HepG2 (cell line): ENCODE data around the gene NCOA6. TPM values are rescaled to one million over a fixed set of nuclear protein-coding genes. Genes with fewer than 3 reads are reported as not detected.
A peak's percentile ranks its signal among the peaks of the same experiment; 100 is the strongest.

ENCODE experiments used
- ELF4 ChIP-seq: sonication (generic); formaldehyde crosslinking; IDR thresholded peaks from 2 replicates; pipeline ENCODE4 v1.5.0; 2020; ENCODE audit warnings: missing genetic modification reagents, mild to moderate bottlenecking, moderate library complexity, borderline replicate concordance
- GABPA ChIP-seq, 2 experiments: IDR thresholded peaks; 2 replicates each; pipeline ENCODE4 v1.6.1; 2011 to 2016; ENCODE audit warnings: low read depth in 2 of 2, low read length in 1 of 2, missing biosample characterization in 1 of 2, missing genetic modification characterization in 1 of 2
- GATAD1 ChIP-seq: IDR thresholded peaks from 2 replicates; pipeline ENCODE4 v1.6.1; 2016; ENCODE audit warnings: missing genetic modification reagents, missing compliant biosample characterization
- KMT2A ChIP-seq: sonication (generic); formaldehyde crosslinking; IDR thresholded peaks from 2 replicates; pipeline ENCODE4 v1.4.0; 2020; ENCODE audit warnings: missing genetic modification reagents
- MEIS2 ChIP-seq: sonication (generic); formaldehyde crosslinking; IDR thresholded peaks from 2 replicates; pipeline ENCODE4 v1.9.0; 2021; ENCODE audit warnings: mild to moderate bottlenecking, missing genetic modification reagents
- NFKBIZ ChIP-seq: IDR thresholded peaks from 2 replicates; pipeline ENCODE4 v1.6.1; 2018; ENCODE audit warnings: missing genetic modification reagents, missing compliant biosample characterization
- PHF20 ChIP-seq: sonication (generic); formaldehyde crosslinking; IDR thresholded peaks from 2 replicates; pipeline ENCODE4 v1.5.0; 2020; ENCODE audit warnings: mild to moderate bottlenecking, missing genetic modification reagents
- POLR2AphosphoS5 ChIP-seq: IDR thresholded peaks from 2 replicates; pipeline ENCODE4 v1.6.1; 2012; ENCODE audit warnings: low read depth, low read length
- RARG ChIP-seq: sonication (generic); formaldehyde crosslinking; IDR thresholded peaks from 2 replicates; pipeline ENCODE4 v1.4.0; 2020; ENCODE audit warnings: low read depth, mild to moderate bottlenecking, missing genetic modification reagents
- SRSF1 ChIP-seq: fragments of 200-400 bp; formaldehyde crosslinking; optimal IDR thresholded peaks from 2 replicates; pipeline ENCODE3; 2017; ENCODE audit warnings: mild to moderate bottlenecking, low read depth, low read length, moderate library complexity
- XRCC5 ChIP-seq: fragments of 200-400 bp; formaldehyde crosslinking; optimal IDR thresholded peaks from 2 replicates; pipeline ENCODE3; 2017; ENCODE audit warnings: mild to moderate bottlenecking, low read length
- YEATS2 ChIP-seq: sonication (generic); formaldehyde crosslinking; IDR thresholded peaks from 2 replicates; pipeline ENCODE4 v1.4.0; 2020; ENCODE audit warnings: missing genetic modification reagents, borderline replicate concordance
- YEATS4 ChIP-seq: sonication (generic); formaldehyde crosslinking; IDR thresholded peaks from 2 replicates; pipeline ENCODE4 v1.4.0; 2020; ENCODE audit warnings: missing genetic modification reagents, borderline replicate concordance
- ZBTB1 ChIP-seq: sonication (generic); formaldehyde crosslinking; IDR thresholded peaks from 2 replicates; pipeline ENCODE4 v1.4.0; 2020; ENCODE audit warnings: missing genetic modification reagents, borderline replicate concordance
- ZNF296 ChIP-seq: sonication (generic); formaldehyde crosslinking; conservative IDR thresholded peaks from 2 replicates; pipeline ENCODE4 v1.5.0; 2020; ENCODE audit warnings: mild to moderate bottlenecking, missing genetic modification reagents
- ZNF329 ChIP-seq: sonication (generic); formaldehyde crosslinking; IDR thresholded peaks from 2 replicates; pipeline ENCODE4 v1.9.0; 2021; ENCODE audit warnings: low read depth, mild to moderate bottlenecking, missing genetic modification reagents
- ZNF44 ChIP-seq: sonication (generic); formaldehyde crosslinking; IDR thresholded peaks from 2 replicates; pipeline ENCODE4 v1.5.1; 2020; ENCODE audit warnings: mild to moderate bottlenecking, missing genetic modification reagents
- ZNF501 ChIP-seq: sonication (generic); formaldehyde crosslinking; IDR thresholded peaks from 2 replicates; pipeline ENCODE4 v1.5.1; 2020; ENCODE audit warnings: mild to moderate bottlenecking, moderate library complexity, missing genetic modification reagents
- ZNF543 ChIP-seq: sonication (generic); formaldehyde crosslinking; IDR thresholded peaks from 2 replicates; pipeline ENCODE4 v1.4.0; 2020; ENCODE audit warnings: mild to moderate bottlenecking, missing genetic modification reagents
- ZNF552 ChIP-seq: sonication (generic); formaldehyde crosslinking; IDR thresholded peaks from 2 replicates; pipeline ENCODE4 v1.9.0; 2022; ENCODE audit warnings: missing genetic modification reagents, mild to moderate bottlenecking, borderline replicate concordance
- ZNF720 ChIP-seq: sonication (generic); formaldehyde crosslinking; IDR thresholded peaks from 2 replicates; pipeline ENCODE4 v1.4.0; 2020; ENCODE audit warnings: missing genetic modification reagents
- ZNF773 ChIP-seq: sonication (generic); formaldehyde crosslinking; IDR thresholded peaks from 2 replicates; pipeline ENCODE4 v1.4.0; 2020; ENCODE audit warnings: missing genetic modification reagents, borderline replicate concordance
- ZNF781 ChIP-seq: sonication (generic); formaldehyde crosslinking; IDR thresholded peaks from 2 replicates; pipeline ENCODE4 v1.5.1; 2020; ENCODE audit warnings: borderline replicate concordance, mild to moderate bottlenecking, missing genetic modification reagents; ENCODE audit errors: not compliant biosample characterization
- ZSCAN31 ChIP-seq: sonication (generic); formaldehyde crosslinking; IDR thresholded peaks from 2 replicates; pipeline ENCODE4 v1.5.0; 2020; ENCODE audit warnings: low read depth, mild to moderate bottlenecking, missing genetic modification reagents
- polyA plus RNA-seq, 8 experiments: library from polyadenylated mRNA; depleted of rRNA in 3 of 8; stranded (reverse) in 7 of 8; unstranded in 1 of 8; fragments of >200 nt; fragmentation: Illumina TruSeq in 4 of 8; extraction: Trizol in 4 of 8; gene quantifications; 2 replicates each; pipeline versions ENCODE4 v1.2.1 to v1.2.3, GENCODE V29; 2011 to 2016; ENCODE audit warnings: low read depth in 4 of 8, missing spikeins in 1 of 8, mixed read lengths in 1 of 8; ENCODE audit not compliant: insufficient read depth in 1 of 8
- total RNA-seq, 5 experiments: library from RNA; depleted of rRNA; stranded (reverse); fragments of >200 nt; fragmentation: Illumina TruSeq; extraction: Trizol; gene quantifications; 2 replicates each; pipeline ENCODE4 v1.2.3, GENCODE V29; 2016; ENCODE audit warnings: low read depth in 1 of 5
- TF ChIP-seq, protein P1 (sequence below): sonication (generic); formaldehyde crosslinking; IDR thresholded peaks from 2 replicates; pipeline ENCODE4 v1.4.0; 2020; ENCODE audit warnings: mild to moderate bottlenecking, low read depth, missing genetic modification reagents
- TF ChIP-seq, protein P2 (sequence below): sonication (generic); formaldehyde crosslinking; IDR thresholded peaks from 2 replicates; pipeline ENCODE4; 2020; ENCODE audit warnings: missing genetic modification reagents, mild to moderate bottlenecking, borderline replicate concordance

Gene NCOA6
- total and polyA plus RNA-seq, 2 of the 13 experiments (the other 11 are each of a cell fraction or from before 2014, with no cell fraction given): 11.2 to 29.3 TPM

GRCh38 chr20:34703424-34704176, 121.9 kb downstream of the NCOA6 start (continued):
- TF ChIP-seq ZNF552 (CRISPR knock-in tag): 0 out of 2 replicates have a peak, but pooled peaks have one; percentile 20
- TF ChIP-seq PHF20: peak; percentile 55; the same call in 1 of the 2 replicates
- peak; percentile 29; the same call in 1 of the 2 replicates for TF ChIP-seq POLR2AphosphoS5
- no peak for TF ChIP-seq ZNF329 (CRISPR knock-in tag)
- peak; percentile 29; the same call in 1 of the 2 replicates for TF ChIP-seq ZNF44
- TF ChIP-seq GABPA (IDR thresholded peaks at IDR 0.05; ENCODE audit: low read depth, low read length): no peak
- TF ChIP-seq GABPA (CRISPR knock-in tag; IDR thresholded peaks at IDR 0.05; ENCODE audit: low read depth): no peak
- no peak for TF ChIP-seq ZNF720 (CRISPR knock-in tag)
- no peak for TF ChIP-seq KMT2A (CRISPR knock-in tag)
- peak; percentile 36 for TF ChIP-seq NFKBIZ
- TF ChIP-seq ZNF296: peak; percentile 58; the same call in 1 of the 2 replicates
- no peak for TF ChIP-seq ZBTB1 (CRISPR knock-in tag)
- TF ChIP-seq GATAD1: peak; percentile 51
- 0 out of 2 replicates have a peak, but pooled peaks have one; percentile 65 for TF ChIP-seq ELF4
- TF ChIP-seq, protein P1, sequence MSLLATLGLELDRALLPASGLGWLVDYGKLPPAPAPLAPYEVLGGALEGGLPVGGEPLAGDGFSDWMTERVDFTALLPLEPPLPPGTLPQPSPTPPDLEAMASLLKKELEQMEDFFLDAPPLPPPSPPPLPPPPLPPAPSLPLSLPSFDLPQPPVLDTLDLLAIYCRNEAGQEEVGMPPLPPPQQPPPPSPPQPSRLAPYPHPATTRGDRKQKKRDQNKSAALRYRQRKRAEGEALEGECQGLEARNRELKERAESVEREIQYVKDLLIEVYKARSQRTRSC: no peak
- no peak for TF ChIP-seq RARG (CRISPR knock-in tag)
- peak; percentile 26; the same call in 1 of the 2 replicates for TF ChIP-seq YEATS2 (CRISPR knock-in tag)
- TF ChIP-seq XRCC5: peak; percentile 58
- peak; percentile 22; the same call in 1 of the 2 replicates for TF ChIP-seq MEIS2 (CRISPR knock-in tag)
- TF ChIP-seq, protein P2, sequence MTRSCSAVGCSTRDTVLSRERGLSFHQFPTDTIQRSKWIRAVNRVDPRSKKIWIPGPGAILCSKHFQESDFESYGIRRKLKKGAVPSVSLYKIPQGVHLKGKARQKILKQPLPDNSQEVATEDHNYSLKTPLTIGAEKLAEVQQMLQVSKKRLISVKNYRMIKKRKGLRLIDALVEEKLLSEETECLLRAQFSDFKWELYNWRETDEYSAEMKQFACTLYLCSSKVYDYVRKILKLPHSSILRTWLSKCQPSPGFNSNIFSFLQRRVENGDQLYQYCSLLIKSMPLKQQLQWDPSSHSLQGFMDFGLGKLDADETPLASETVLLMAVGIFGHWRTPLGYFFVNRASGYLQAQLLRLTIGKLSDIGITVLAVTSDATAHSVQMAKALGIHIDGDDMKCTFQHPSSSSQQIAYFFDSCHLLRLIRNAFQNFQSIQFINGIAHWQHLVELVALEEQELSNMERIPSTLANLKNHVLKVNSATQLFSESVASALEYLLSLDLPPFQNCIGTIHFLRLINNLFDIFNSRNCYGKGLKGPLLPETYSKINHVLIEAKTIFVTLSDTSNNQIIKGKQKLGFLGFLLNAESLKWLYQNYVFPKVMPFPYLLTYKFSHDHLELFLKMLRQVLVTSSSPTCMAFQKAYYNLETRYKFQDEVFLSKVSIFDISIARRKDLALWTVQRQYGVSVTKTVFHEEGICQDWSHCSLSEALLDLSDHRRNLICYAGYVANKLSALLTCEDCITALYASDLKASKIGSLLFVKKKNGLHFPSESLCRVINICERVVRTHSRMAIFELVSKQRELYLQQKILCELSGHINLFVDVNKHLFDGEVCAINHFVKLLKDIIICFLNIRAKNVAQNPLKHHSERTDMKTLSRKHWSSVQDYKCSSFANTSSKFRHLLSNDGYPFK (CRISPR knock-in tag): peak; percentile 71; the same call in 1 of the 2 replicates
- TF ChIP-seq ZSCAN31 (CRISPR knock-in tag): peak; percentile 28; the same call in 1 of the 2 replicates
- no peak for TF ChIP-seq YEATS4 (CRISPR knock-in tag)
- TF ChIP-seq ZNF781 (CRISPR knock-in tag): peak; percentile 87
- no peak; the same call in 1 of the 2 replicates for TF ChIP-seq ZNF543 (CRISPR knock-in tag)
- TF ChIP-seq ZNF773 (CRISPR knock-in tag): no peak
- peak; percentile 79 for TF ChIP-seq ZNF501
- no peak for TF ChIP-seq SRSF1
